DMS114 treated with DMSO at 0.1 percent for 48 hours (cell line): ENCODE measurements around the gene KLF15.

ENCODE experiments used
- DNase-seq: peaks from one replicate; lab custom pipeline; 2025; ENCODE audit not compliant: unreplicated experiment; lab: John Stamatoyannopoulos, UW

The KLF15 gene

GRCh38 chr3:126322181-126322967 lies 34.8 kb downstream of the KLF15 start:
- no peak for DNase-seq

DNA sequence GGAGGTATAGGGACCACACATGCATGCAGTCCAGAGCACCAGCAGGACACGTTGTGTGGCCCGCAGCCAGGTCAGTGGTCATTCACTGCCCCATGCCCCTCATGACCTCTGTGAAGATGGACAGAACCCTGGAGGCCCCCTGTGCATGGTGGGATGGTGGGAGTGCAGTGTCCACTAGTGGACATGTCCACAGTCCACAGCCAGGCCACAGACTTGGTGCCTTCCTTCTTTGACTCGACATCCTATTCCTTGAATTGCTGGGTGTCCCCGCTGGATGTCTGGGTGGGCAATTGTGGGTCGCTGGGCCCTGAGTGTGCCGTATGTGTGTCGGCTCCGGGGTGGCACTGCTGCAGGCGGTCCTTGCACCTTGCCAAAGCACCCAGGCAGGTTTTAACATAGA lies 35.7 kb downstream of the KLF15 start:
- DNase-seq: no peak

DNA sequence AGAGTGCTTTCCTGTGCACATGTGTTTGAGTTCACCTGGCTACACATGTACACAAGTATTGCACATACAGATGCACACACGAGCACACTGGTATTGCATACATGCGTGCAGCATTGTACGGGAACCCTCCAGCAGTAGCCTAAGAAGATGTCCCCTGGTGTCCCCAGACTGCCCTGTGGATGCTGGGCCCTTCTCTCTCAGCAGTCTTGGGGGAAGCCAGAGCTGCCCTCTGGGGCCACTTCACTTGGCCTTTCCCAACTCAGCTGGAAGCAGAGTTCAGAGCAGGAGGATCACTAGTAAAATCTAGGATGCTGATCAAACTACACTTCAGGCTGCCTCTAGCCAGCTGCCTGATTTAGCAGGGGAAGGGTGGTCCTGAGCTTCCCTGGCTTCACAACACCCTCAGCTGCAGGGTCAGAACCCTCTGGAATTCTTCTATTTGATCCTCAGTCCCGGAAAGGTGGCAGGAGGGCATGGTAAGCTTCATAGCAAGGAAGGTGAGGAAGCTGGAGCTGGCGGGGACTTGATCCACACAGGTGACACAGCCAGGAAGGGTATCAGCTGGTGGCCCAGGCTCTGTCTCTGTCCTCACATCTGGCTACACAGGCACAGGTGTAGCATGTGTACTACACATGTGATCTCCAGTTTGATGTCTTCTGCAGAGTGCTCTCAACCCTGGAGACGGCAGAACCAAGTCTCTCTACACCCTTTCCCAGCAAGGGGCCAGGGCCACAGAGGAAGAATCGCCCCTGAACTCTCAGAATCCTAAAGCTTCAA lies 36.5 kb downstream of the KLF15 start:
- DNase-seq: no peak

GRCh38 chr3:126319701-126320295 lies 37.4 kb downstream of the KLF15 start:
- no peak for DNase-seq

- DNase-seq: no peak
Measured at GRCh38 chr3:126317029-126317996, 39.9 kb downstream of the KLF15 start.

DNA sequence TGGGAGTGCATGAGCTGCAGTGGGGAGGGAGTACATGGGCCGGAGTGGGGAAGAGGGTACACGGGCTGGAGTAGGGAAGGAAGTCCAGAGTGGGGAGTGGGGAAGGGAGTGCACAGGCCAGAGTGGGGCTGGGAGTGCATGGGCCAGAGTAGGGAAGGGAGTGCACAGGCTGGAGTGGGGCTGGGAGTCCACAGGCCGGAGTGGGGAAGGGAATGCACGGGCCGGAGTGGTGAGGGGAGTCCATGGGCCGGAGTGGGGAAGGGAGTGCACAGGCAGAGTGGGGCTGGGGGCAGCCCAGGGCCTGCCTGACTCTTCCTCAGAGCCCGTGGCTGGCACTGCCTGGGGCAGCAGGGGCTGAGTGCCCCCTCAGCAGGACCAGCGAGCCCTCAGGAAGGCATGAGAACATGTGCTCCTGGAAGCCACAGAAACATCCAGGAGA lies 40.7 kb downstream of the KLF15 start:
- DNase-seq: no peak

GRCh38 chr3:126316031-126316461 lies 41.2 kb downstream of the KLF15 start:
- no peak for DNase-seq

GRCh38 chr3:126314790-126315658 lies 42.2 kb downstream of the KLF15 start:
- no peak for DNase-seq

- DNase-seq: no peak
Measured at GRCh38 chr3:126314305-126314789, 42.9 kb downstream of the KLF15 start.

DNA sequence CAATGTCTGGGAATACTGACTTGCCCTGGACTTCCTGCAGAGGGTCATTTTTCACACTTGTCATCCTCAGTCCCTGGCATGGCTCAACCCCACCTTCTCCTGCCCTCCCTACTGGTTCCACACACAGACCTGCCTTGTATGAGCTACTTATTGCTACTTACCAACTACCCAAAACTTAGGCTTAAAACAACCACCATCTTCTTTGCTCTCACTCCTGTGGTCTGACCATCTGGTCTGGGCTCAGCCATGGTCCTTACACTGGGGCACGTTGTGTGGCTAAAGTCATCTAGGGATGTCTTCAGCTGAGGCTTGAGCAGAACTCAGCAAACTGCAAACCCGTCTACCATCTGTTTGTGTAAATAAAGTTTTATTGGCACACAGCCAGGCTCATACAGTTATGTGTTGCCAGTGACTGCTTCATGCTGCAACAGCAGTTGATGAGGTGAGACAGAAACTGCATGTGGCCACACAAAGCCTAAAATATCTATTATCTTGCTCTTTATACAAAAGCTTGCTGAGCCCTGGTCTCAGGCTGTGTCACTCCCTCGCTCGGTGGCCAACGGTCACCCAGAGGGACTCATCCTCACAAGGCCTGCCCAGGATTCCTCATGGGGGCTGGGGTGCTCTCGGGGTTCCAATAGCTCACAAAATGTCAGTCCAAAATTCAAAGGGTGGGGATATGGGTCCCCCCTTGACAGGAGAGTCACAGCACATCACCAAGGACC lies 43.5 kb downstream of the KLF15 start:
- no peak for DNase-seq

DNA sequence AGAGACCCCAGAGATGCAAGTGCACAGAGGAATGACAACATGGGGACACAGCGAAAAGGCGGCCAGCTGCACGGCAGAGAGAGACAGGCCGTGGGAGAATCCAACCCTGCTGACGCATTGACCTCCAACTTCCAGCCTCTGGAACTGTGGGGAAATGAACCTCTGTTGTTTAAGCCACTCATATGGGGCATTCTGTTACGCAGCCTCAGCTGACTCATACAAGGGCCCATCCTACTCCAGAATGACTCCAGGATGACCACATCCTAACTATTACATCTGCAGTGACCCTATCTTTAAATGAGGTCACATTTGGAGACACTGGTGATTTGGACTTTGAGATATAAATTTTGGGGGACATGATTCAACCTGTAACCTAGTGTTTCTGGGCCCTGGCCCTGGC lies 44.0 kb downstream of the KLF15 start:
- no peak for DNase-seq

GRCh38 chr3:126312341-126312740 lies 44.9 kb downstream of the KLF15 start:
- no peak for DNase-seq

- no peak for DNase-seq
Measured at GRCh38 chr3:126311338-126311978, 45.8 kb downstream of the KLF15 start.

GRCh38 chr3:126310816-126311215 lies 46.4 kb downstream of the KLF15 start:
- DNase-seq: no peak

GRCh38 chr3:126309861-126310655 lies 47.1 kb downstream of the KLF15 start:
- no peak for DNase-seq

DNA sequence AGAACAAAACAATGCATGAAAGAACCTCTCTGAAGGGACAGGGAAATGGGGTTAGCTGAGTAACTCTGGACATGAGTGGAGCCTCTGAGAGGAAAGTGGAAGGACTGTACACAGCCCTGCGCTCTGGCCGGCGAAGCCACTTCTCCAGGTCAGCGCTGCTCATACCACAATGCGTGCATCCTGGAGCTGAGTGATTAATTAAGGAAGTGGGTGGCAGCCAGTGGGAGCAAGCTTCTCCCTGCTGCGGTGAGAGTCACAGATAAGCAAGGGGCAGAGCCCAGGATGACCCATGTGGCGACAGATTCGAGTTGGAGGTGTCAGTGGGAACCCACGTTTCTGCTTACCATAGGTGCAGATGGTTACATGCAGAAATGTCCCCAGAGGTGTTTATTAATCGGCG lies 48.0 kb downstream of the KLF15 start:
- no peak for DNase-seq

- DNase-seq: no peak
Measured at GRCh38 chr3:126308394-126309125, 48.6 kb downstream of the KLF15 start.
